ENCODE measurements around the gene JPH3. TPM values are rescaled to one million over a fixed set of nuclear protein-coding genes. Genes with fewer than 3 reads are reported as not detected.

JPH3 gene
- polyA plus RNA-seq, 2 of the 4 experiments (the other 2 are of a cell fraction): 0.36 to 1.6 TPM

- peak; percentile 61 to 62 for TF ChIP-seq RAD21 (conservative IDR thresholded peaks at IDR 0.05 in 1 of 2, IDR thresholded peaks at IDR 0.05 in 1 of 2)
- TF ChIP-seq, protein P1, sequence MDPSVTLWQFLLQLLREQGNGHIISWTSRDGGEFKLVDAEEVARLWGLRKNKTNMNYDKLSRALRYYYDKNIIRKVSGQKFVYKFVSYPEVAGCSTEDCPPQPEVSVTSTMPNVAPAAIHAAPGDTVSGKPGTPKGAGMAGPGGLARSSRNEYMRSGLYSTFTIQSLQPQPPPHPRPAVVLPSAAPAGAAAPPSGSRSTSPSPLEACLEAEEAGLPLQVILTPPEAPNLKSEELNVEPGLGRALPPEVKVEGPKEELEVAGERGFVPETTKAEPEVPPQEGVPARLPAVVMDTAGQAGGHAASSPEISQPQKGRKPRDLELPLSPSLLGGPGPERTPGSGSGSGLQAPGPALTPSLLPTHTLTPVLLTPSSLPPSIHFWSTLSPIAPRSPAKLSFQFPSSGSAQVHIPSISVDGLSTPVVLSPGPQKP (IDR thresholded peaks at IDR 0.05; ENCODE audit: low read depth, low read length): no peak
- TF ChIP-seq HES2 (IDR thresholded peaks at IDR 0.05): no peak
- no peak for TF ChIP-seq HDAC2 (IDR thresholded peaks at IDR 0.05)
- no peak for TF ChIP-seq POLR2A (IDR thresholded peaks at IDR 0.05; ENCODE audit: low read length)
- peak; percentile 76 for TF ChIP-seq E2F6 (IDR thresholded peaks at IDR 0.05; ENCODE audit: borderline replicate concordance, low read depth)
- no peak for TF ChIP-seq RFX5 (IDR thresholded peaks at IDR 0.05)
- TF ChIP-seq, protein P2, sequence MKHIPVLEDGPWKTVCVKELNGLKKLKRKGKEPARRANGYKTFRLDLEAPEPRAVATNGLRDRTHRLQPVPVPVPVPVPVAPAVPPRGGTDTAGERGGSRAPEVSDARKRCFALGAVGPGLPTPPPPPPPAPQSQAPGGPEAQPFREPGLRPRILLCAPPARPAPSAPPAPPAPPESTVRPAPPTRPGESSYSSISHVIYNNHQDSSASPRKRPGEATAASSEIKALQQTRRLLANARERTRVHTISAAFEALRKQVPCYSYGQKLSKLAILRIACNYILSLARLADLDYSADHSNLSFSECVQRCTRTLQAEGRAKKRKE (CRISPR knock-in tag; IDR thresholded peaks at IDR 0.05; ENCODE audit: low read depth): no peak
- no peak for TF ChIP-seq RNF2 (IDR thresholded peaks at IDR 0.05; ENCODE audit: borderline replicate concordance, low read depth)
- TF ChIP-seq SMC3 (IDR thresholded peaks at IDR 0.05): peak; percentile 45
- TF ChIP-seq, protein P3, sequence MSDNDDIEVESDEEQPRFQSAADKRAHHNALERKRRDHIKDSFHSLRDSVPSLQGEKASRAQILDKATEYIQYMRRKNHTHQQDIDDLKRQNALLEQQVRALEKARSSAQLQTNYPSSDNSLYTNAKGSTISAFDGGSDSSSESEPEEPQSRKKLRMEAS (IDR thresholded peaks at IDR 0.05): peak; percentile 68
- TF ChIP-seq, protein P4, sequence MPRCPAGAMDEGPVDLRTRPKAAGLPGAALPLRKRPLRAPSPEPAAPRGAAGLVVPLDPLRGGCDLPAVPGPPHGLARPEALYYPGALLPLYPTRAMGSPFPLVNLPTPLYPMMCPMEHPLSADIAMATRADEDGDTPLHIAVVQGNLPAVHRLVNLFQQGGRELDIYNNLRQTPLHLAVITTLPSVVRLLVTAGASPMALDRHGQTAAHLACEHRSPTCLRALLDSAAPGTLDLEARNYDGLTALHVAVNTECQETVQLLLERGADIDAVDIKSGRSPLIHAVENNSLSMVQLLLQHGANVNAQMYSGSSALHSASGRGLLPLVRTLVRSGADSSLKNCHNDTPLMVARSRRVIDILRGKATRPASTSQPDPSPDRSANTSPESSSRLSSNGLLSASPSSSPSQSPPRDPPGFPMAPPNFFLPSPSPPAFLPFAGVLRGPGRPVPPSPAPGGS (IDR thresholded peaks at IDR 0.05): no peak
- peak; percentile 42; the same call in 2 of the 3 replicates for TF ChIP-seq CTCF (IDR thresholded peaks at IDR 0.05)
- TF ChIP-seq EHMT2 (IDR thresholded peaks at IDR 0.05; ENCODE audit: low read depth): no peak
- TF ChIP-seq FOSB (CRISPR knock-in tag; IDR thresholded peaks at IDR 0.05): no peak
- TF ChIP-seq CBX8 (IDR thresholded peaks at IDR 0.05): no peak
- TF ChIP-seq, protein P5, sequence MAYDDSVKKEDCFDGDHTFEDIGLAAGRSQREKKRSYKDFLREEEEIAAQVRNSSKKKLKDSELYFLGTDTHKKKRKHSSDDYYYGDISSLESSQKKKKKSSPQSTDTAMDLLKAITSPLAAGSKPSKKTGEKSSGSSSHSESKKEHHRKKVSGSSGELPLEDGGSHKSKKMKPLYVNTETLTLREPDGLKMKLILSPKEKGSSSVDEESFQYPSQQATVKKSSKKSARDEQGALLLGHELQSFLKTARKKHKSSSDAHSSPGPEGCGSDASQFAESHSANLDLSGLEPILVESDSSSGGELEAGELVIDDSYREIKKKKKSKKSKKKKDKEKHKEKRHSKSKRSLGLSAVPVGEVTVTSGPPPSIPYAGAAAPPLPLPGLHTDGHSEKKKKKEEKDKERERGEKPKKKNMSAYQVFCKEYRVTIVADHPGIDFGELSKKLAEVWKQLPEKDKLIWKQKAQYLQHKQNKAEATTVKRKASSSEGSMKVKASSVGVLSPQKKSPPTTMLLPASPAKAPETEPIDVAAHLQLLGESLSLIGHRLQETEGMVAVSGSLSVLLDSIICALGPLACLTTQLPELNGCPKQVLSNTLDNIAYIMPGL (CRISPR knock-in tag; IDR thresholded peaks at IDR 0.05; ENCODE audit: borderline replicate concordance): no peak
- peak; percentile 95 to 96 for ATAC-seq
- DNase-seq (ENCODE audit: low read depth in 1 of 2, low spot score in 1 of 2): peak; percentile 76 to 84
- H3K4me2 ChIP-seq: peak overlapping the region; percentile 40
- H3K4me3 ChIP-seq: no peak overlapping the region
- H3K9me3 ChIP-seq: no peaks in the 10 kb centered on the region
- H3K27ac ChIP-seq: peak overlapping the region in 1 of 2 experiments; percentile 49; a peak in 3 of 6 replicates
- no peak for FAIRE-seq
- peaks cover 14% of the 10 kb centered on the region for H3K4me1 ChIP-seq
- WGBS (ENCODE audit: missing lambda C conversion rate): 38% methylated on average over 23 of the region's 24 CpGs
- POLR2A ChIA-PET: interaction anchor here (0.6 to 1.6 kb wide), 3 partner anchors 11 to 72 kb away, joined by 3 to 6 read pairs (median 3); no protein-coding TSS in a partner anchor
- CTCF ChIA-PET: interaction anchor here (0.6 to 4.7 kb wide), 50 partner anchors 9 to 250 kb away, joined by 3 to 65 read pairs (median 4); no protein-coding TSS in a partner anchor
Measured at GRCh38 chr16:87570938-87571867, 31.1 kb upstream of the JPH3 start.
